Stimulated activated CD4-positive, alpha-beta T cell treated with anti-CD3 and anti-CD28 coated beads, TNF-alpha, amount 100 ng/mL, for 1 hour (primary cell): ENCODE data around the gene DUSP10.

ENCODE experiments used
- DNase-seq, 3 donors: peaks; one replicate each; pipeline ENCODE4 v3.0.0-alpha.2; 2020; ENCODE audit warnings: low read depth in 3 of 3, low spot score in 1 of 3

The DUSP10 gene

GRCh38 chr1:221734187-221734586 lies 7.7 kb downstream of the DUSP10 start:
- no peak for DNase-seq

GRCh38 chr1:221732052-221732451 lies 9.8 kb downstream of the DUSP10 start:
- no peak for DNase-seq

DNA sequence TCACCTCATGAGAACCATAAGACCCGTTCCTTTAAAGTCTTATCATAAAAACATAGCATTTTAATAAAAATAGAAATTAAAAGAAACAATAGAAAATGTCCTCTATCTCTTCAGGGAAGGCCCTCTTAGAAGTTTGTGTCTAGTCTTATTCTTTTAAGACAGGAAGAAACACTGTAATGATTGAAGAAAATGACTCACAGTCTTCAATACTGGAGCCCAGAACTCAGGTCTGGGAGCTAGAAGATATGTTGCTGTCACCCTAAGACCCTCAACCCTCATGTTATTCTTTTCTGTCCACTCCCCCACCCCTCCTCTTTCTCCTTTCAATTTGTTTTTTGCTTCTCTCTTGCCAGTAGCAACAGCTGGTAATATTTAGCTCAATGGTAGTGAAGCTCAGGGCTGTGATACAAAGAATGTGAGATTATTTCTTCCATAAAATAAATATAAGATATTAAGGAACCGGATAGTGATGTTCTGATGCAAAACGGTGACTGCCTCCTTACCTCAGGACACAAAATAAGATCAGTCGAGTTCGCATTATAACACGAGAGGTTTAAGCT lies 12.0 kb downstream of the DUSP10 start:
- no peak for DNase-seq

DNA sequence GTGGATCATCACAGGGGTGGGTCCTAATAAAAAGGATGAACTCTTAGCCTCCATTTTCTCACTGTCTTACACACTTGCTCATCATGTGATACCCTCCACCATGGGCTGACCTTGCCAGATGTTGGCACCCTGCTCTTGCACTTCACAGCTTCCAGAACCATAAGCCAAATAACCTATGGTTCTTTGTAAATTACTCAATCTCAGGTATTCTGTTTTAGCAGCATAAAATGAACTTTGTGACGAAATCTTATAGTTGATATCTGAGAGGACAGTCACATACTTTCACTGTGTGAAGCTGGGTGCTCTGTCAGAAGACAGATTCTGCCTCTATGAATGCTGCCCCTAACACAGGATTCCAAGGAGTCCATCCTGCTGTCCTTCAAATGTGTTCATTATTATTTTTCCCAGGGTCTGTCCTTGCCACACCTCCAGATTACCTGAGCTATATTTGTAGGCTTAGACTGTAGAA lies 13.8 kb downstream of the DUSP10 start:
- no peak for DNase-seq

- DNase-seq: no peak
Measured at GRCh38 chr1:221727146-221728036, 14.5 kb downstream of the DUSP10 start.

DNA sequence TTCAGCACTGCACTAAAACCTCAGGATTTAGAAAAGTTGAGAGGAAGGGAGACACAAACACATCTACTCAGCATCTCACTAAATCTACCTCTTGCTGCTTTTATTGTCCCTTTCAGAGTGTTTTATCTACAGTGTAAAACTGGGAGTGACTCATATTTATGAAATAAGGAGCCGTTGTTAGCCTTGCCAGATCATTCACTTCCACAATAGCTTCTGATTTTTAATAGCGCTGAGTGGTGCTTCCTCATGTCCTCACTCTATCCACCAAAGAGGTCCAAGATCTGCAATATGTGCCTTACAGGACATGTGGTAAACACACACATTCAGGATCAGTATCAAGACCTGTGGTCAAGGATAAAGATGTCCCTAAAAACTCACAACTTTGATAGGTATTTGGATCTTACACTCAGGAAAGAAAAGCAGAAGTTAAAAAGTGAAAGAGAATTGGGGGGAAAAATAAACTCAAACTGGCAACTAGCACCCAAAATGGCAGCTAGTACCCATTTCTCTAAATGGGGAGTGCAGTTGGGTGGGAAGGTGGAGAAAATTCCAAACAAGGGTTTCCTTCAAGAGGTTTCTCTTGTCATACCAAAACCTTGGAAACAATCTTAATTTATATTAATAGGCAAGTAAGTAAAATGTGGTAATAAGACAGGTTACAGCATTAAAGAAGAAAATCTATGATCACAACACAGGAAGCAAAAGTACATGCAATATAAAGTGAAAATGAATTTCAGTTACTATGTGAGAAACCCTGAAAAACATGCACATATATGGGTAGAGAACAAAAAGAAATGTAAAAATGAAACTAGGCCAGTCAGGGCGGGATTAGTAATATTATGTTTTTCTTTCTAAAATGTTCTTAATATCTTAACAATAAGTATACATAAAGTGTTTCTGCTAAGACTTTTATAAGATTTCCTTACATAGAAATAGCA lies 15.9 kb downstream of the DUSP10 start:
- DNase-seq: no peak

- no peak for DNase-seq
Measured at GRCh38 chr1:221724931-221725605, 16.8 kb downstream of the DUSP10 start.

DNA sequence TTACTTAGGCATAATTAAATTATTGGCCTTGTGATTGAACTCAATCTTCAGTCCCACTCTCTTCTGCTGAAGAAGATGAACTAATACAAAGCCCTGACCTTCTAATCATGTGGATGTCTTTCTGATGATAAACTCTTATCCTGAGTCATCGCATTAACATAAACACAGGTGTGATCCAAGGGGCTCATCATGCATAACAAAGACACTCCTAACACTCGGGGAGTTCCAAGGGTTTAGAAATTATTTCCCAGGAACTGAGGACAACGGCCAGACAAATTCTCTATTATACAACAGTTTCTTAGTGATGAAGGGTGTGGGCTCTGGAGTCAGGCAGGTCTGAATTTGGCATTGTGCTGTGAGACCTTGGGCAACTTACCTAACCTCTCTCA lies 18.0 kb downstream of the DUSP10 start:
- no peak for DNase-seq

GRCh38 chr1:221723018-221723847 lies 18.7 kb downstream of the DUSP10 start:
- DNase-seq: no peak

GRCh38 chr1:221722254-221723017 lies 19.5 kb downstream of the DUSP10 start:
- no peak for DNase-seq

GRCh38 chr1:221720545-221720944 lies 21.3 kb downstream of the DUSP10 start:
- DNase-seq: no peak

DNA sequence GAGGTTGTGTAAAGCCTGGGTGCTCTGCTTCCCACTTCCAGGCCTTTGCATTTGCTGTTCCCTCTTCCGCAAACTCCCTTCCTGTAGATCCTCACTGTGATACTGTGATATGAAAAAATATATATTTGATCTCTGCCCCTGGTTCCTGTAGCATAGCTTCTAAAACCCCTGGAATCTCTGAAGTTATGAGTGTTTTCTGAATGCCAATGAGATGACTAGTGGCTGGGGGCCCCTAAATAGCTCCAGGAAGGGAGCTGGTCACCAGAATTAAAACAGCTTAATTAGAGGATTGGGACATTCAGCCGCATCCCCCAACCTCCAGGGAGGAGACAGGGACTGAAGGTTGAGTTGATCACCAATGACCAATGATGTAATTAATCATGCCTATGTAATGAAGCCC lies 21.9 kb downstream of the DUSP10 start:
- no peak for DNase-seq

DNA sequence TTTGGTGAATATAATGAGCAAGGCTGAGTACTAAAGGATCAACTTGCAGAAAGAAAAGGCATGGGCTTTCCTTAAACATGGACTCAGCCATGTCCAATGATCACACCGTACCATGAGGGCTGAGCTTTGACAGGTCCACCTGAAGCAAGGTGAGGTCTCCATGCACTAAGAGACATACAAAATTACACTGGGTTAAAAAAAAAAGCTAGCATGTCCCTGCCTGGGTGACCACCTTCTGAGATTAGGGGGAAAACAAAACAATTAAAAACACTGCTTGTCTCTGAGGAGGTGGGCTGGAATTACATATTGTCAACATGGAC lies 22.7 kb downstream of the DUSP10 start:
- no peak for DNase-seq

DNA sequence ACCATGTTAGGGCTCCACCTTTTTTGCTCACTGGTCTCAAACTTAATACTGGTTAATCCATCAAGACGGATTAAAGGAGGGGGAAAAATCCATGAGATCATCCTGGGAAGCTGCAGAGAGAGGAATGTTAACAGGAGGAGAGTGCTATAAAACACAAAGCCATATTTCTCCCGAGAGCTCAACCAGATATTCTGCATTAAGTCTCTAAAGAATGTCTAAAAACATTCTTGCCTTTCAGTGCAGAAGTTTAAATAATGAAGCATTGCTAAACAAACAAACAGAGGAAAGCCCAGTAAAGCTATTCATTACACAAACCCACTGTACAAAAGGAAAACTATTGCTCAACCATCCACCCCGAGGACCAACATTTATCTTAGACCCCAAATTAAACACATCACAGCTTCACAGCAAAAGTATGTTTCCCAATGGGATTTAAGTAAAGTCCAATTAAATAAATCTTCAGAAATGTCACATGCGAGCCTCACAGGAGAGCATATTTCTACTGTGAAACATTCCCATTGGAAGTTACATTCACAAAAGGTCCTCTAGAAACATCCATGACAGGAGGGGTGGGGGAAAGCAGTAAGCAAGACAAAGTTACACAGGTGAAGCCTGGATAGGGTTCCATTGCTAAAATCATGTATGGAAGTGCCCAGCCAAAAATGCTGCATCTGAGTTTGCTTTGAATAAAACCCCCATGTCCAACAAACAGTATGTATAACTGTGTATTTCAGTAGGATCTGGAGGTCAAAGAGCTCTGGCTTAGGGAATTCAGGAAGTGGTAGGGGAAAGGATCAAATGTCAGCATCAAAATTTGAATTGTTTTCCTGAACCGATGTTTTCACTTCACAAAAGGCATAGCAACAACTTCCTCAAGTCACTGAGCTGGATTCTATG lies 23.3 kb downstream of the DUSP10 start:
- no peak for DNase-seq

DNA sequence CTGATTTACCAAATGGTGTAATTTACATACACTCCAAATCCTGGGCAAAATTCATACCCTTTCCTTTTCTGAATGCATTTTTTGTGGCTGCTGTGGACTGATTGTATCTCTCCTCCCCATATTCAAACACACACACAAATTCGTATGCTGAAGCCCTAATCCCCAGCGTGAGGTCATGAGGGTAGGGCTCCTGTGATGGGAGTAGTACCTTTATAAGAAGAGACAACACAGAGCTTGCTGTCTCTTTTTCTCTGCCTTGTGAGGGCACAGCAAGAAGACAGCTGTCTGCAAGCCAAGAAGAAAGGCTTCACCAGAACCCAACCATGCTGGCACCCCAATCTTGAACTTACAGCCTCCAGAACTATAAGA lies 24.4 kb downstream of the DUSP10 start:
- no peak for DNase-seq

DNA sequence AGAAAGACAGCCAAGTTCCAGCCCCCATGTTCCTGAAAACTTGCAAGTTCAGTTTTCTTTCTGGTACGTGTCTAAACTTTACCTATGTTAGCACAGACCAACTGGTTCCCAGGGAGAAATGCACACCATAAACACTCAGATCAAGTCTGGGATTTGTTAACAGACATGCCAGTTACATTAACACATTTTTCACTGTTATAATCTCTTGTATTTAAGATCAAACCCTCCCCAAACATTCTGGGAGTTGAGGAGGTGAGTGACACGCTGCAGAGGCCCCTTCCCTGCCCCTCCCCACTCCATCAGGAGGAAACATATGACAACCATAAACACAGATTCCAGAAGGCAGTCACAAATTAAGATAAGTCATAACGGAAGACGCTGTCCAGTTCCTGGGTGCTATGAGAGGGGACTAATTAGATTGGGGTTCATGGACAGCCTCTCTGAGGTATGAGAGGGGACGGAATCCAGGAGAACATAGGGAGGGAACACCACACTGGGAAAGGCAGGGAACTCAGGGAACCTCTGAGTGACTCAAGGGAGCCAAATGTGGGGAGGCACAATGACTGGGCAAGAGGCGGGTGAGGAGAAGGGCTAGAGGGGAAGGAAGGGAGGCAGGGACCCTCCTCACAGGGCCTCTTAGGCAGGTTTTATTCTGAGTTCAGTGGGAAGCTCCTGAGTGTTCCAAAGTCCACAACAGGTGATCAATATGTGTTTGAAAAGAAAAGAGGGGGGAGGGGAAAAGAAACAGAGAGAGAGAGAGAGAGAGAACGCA lies 25.0 kb downstream of the DUSP10 start:
- DNase-seq: no peak

DNA sequence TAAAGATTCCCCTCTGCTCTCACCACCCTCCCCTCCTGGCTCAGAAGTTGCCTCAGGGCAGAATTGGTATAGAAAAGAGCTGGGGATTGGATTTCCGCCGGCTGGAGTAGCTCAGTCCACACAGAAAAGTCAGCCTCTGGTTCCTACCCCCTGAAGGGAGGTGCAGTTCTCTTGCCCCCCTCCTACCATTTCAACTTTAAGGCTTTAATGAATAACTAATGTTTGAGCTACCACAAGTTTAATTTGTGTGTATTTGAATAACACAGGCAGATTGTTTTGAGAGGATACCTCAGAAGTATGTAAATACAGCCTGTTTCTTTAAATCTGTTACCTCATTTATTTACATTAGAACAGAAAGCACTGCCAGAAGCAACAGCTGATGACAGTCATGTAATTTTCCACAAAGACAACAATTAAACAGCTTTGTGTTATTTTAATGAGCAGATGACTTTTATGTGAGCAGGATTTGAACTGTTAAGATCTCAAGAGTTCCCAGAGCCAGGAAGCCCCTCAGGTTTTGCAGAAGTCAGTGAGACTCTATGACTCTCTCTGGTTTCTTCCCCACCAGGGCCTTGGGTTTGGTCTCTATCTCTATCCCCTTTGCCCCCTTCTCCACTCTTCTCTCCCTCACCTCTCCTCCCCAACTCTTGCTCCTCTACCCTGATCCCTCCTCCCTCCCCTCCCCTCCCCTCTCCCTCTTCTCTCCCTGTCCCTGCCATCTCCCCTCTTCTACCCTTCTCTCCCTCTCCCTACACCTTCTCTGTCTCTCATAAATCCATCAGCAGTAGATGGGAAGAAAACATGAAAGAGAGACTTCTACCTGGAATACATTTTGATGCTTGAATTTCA lies 26.3 kb downstream of the DUSP10 start:
- no peak for DNase-seq
